ENCODE data around the gene CENPA.

CENPA gene

DNA sequence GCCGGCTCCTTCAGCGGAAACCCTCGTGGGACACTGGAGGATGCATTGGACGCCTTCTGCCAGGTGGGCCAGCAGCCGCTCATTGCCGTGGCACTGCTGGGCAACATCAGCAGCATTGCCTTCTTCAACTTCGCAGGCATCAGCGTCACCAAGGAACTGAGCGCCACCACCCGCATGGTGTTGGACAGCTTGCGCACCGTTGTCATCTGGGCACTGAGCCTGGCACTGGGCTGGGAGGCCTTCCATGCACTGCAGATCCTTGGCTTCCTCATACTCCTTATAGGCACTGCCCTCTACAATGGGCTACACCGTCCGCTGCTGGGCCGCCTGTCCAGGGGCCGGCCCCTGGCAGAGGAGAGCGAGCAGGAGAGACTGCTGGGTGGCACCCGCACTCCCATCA is 7.8 kb upstream of the CENPA start:
- DNase-seq (ENCODE audit: low read depth) = no peak
- TF ChIP-seq, protein P1, sequence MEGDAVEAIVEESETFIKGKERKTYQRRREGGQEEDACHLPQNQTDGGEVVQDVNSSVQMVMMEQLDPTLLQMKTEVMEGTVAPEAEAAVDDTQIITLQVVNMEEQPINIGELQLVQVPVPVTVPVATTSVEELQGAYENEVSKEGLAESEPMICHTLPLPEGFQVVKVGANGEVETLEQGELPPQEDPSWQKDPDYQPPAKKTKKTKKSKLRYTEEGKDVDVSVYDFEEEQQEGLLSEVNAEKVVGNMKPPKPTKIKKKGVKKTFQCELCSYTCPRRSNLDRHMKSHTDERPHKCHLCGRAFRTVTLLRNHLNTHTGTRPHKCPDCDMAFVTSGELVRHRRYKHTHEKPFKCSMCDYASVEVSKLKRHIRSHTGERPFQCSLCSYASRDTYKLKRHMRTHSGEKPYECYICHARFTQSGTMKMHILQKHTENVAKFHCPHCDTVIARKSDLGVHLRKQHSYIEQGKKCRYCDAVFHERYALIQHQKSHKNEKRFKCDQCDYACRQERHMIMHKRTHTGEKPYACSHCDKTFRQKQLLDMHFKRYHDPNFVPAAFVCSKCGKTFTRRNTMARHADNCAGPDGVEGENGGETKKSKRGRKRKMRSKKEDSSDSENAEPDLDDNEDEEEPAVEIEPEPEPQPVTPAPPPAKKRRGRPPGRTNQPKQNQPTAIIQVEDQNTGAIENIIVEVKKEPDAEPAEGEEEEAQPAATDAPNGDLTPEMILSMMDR (IDR thresholded peaks at IDR 0.05; ENCODE audit: insufficient read depth, low read depth, low read length, missing control alignments) = no peak
- H3K4me3 ChIP-seq (ENCODE audit: low read length) = no peak overlapping the region

DNA sequence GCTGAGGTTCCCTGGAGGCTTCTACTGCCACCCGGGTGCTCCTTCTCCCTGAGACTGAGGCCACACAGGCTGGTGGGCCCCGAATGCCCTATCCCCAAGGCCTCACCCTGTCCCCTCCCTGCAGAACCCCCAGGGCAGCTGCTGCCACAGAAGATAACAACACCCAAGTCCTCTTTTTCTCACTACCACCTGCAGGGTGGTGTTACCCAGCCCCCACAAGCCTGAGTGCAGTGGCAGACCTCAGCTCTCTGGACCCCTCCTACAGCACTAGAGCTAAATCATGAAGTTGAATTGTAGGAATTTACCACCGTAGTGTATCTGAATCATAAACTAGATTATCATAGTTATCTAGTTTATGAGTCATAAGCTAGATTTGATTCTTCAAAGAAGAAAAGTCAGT is 7.3 kb upstream of the CENPA start:
- TF ChIP-seq, protein P1 (IDR thresholded peaks at IDR 0.05; ENCODE audit: insufficient read depth, low read depth, low read length, missing control alignments) = no peak
- DNase-seq (ENCODE audit: low read depth) = no peak
- no peak overlapping the region for H3K4me3 ChIP-seq (ENCODE audit: low read length)

DNA sequence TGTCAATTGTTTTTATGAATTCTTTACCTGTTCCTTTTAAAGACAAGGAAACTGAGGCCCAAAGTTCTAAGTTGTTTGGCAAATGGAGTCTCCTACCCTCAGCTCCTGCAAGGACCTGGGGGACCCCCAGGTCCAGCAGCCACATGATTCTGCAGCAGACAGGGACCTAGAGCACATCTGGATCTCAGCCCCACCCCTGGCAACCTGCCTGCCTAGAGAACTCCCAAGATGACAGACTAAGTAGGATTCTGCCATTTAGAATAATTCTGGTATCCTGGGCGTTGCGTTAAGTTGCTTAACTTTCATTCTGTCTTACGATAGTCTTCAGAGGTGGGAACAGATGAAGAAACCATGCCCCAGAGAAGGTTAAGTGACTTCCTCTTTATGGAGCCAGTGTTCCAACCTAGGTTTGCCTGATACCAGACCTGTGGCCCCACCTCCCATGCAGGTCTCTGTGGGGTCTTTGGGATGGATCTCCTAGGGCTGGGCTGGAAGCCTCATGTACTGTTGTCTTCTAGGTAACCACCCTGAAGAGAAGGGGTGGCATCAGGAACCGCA is 5.6 kb upstream of the CENPA start:
- TF ChIP-seq, protein P1 (IDR thresholded peaks at IDR 0.05; ENCODE audit: insufficient read depth, low read depth, low read length, missing control alignments) = no peak
- H3K4me3 ChIP-seq (ENCODE audit: low read length) = no peak overlapping the region
- DNase-seq (ENCODE audit: low read depth) = no peak

DNA sequence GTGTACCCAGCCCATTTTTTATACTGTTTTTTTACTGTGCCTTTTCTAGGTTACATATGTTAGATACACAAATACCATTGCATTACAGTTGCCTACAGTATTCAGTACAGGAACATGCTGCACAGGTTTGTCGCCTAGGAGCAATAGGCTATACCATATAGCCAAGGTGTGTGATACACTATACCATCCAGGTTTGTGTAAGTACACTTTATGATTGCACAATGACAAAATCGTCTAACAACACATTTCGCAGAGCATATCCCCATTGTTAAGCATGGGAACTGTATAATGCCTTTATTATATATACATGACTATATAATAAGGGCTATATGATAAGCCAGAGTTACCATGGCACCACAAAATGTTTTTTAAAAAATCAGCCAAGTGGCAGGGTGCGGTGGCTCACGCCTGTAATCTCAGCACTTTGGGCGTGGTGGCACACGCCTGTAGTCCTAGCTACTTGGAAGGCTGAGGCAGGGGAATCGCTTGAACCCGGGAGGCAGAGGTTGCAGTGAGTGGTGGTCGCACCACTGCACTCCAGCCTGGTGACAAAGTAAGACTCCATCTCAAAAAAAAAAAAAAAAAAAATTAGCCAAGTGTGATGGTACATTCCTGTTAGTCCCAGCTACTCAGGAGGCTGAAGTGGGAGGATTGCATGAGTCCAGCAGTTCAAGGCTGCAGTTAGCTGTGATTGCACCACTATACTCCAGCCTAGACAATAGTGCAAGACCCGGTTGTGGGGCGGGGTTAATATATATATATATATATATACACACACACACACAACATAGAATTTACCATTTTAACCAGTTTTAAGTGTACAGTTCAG is 2.8 kb upstream of the CENPA start:
- no peak overlapping the region for H3K4me3 ChIP-seq (ENCODE audit: low read length)
- TF ChIP-seq, protein P1 (IDR thresholded peaks at IDR 0.05; ENCODE audit: insufficient read depth, low read depth, low read length, missing control alignments) = no peak
- no peak for DNase-seq (ENCODE audit: low read depth)

DNA sequence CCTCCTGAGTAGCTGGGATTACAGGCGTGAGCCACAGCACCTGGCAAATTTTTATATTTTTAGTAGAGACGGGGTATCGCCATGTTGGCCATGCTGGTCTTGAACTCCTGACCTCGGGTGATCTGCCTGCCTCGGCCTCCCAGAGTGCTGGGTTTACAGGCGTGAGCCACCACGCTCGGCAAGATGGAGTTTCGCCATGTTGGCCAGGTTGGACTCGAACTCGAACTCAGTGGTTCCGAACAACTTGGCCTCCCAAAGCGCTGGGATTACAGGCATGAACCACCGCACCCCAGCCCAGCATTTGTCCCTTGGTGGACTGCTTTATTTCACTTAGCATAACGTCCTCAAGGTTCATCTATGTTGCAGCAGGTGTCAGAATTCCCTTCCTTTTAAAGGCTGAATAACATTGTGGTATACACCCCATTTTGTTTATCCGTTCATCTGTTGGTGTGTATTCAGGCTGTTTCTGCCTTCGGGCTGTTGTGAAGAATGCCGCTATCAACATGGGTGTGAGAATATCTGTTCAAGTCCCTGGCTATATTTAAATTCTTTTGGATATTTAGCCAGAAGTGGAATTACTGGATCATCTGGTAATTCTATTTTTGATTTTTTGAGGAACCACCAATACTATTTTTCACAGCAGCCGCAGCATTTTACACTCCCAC is 1.2 kb upstream of the CENPA start:
- DNase-seq (ENCODE audit: low read depth) = no peak
- TF ChIP-seq, protein P1 (IDR thresholded peaks at IDR 0.05; ENCODE audit: insufficient read depth, low read depth, low read length, missing control alignments) = no peak
- H3K4me3 ChIP-seq (ENCODE audit: low read length) = no peak overlapping the region

DNA sequence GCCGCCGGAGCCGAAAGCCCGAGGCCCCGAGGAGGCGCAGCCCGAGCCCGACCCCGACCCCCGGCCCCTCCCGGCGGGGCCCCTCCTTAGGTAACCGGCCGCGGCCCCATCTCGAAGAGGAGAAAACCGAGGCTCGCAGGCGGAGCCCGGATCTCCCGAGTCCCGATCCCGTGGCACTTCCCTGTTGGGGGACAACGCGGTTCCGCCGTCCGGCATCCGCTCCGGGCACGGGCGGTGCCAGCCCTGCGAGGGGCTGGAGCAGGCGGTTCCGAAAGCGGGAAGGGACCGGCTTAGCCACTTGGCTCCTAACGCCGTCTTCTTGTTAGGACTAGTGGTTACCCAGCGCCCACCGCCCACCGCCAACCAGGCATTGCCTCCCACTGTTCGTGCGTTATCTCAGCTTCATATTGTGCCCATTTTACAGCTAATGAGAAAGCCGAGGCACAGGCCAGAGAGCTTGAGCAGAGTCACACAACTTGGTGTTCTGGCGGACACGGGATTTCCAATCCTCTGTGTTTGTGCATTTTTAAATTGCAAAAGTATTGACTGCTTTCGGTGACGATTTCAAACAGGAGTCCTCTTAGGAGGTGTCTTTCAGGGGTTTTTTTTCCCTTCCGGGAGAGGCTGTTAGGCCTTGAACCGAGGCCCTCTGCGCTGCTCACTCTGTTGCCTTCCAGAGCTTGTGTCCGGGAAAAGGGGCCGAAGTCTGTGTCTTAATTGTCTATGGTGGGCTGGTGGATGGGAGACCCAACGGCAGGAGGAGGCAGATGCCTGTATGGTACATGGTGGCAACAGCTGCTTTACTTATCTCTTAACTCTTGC is 562 bp downstream of the CENPA start:
- DNase-seq (ENCODE audit: low read depth) = no peak
- TF ChIP-seq, protein P1 (IDR thresholded peaks at IDR 0.05; ENCODE audit: insufficient read depth, low read depth, low read length, missing control alignments) = no peak
- H3K4me3 ChIP-seq (ENCODE audit: low read length) = peak overlapping the region; percentile 64

Data from epithelial cell of esophagus (primary cell).